Uterus (tissue), 4 donors: Measurements from ENCODE around the gene CDH3. TPM values are rescaled to one million over a fixed set of nuclear protein-coding genes. Genes with fewer than 3 reads are reported as not detected.

ENCODE experiments used
- DNase-seq, 2 donors: peaks; one replicate each; pipeline ENCODE4 v3.0.0-alpha.2; 2019 to 2020
- H3K27ac ChIP-seq, 2 donors: fragments of 200-600 bp; sonication (generic); 1 replicate in 1 of 2; 2 replicates in 1 of 2; pipeline ENCODE4 v1.5.1; 2016 to 2018
- H3K27me3 ChIP-seq, 2 donors: fragments of 200-600 bp; sonication (generic); one replicate each; pipeline ENCODE4 v1.5.1; 2018 to 2019; ENCODE audit warnings: control low read depth in 1 of 2
- H3K36me3 ChIP-seq, 2 donors: fragments of 200-600 bp; sonication (generic); one replicate each; pipeline ENCODE4 v1.5.1; 2019; ENCODE audit warnings: control low read depth in 1 of 2
- H3K4me1 ChIP-seq, 2 donors: fragments of 200-600 bp; sonication (generic); one replicate each; pipeline ENCODE4 v1.5.1; 2018 to 2019; ENCODE audit warnings: control low read depth in 1 of 2
- H3K4me3 ChIP-seq, 2 donors: fragments of 200-600 bp; sonication (generic); 1 replicate in 1 of 2; 2 replicates in 1 of 2; pipeline ENCODE4 v1.5.1; 2018 to 2019; ENCODE audit warnings: mild to moderate bottlenecking in 1 of 2
- H3K9me3 ChIP-seq, 2 donors: fragments of 200-600 bp; sonication (generic); one replicate each; pipeline ENCODE4 v1.5.1; 2019; ENCODE audit warnings: control low read depth in 1 of 2
- POLR2A ChIP-seq, 2 donors: fragments of 450-650 bp; IDR thresholded peaks; one replicate each; pipeline ENCODE4 v1.6.1; 2016; ENCODE audit warnings: antibody characterized with exemption in 2 of 2, mild to moderate bottlenecking in 1 of 2, moderate library complexity in 1 of 2
- intact Hi-C: fragments of 100-400 bp; cut with DNase I; formaldehyde crosslinking; loops from one replicate; pipeline ENCODE4 v1.15.1; 2023; ENCODE audit warnings: low total_unique reads
- total RNA-seq, 4 donors: library from RNA; depleted of rRNA in 3 of 4; stranded (reverse); fragments of >200 nt in 3 of 4; gene quantifications; one replicate each; pipeline versions ENCODE4 v1.1.0 to v1.2.4, GENCODE V29; 2014 to 2023
- TF ChIP-seq, protein P1 (sequence below), 4 experiments: fragments of 200-600 bp in 2 of 4; fragments of 450-650 bp in 2 of 4; sonication (generic) in 2 of 4; IDR thresholded peaks; one replicate each; pipeline ENCODE4 v1.5.1; 2016 to 2019; ENCODE audit warnings: antibody characterized with exemption in 4 of 4, mild to moderate bottlenecking in 2 of 4, moderate library complexity in 1 of 4
- donor health status: DM: yes; HTN: yes; CAD: no.

Gene CDH3
- total RNA-seq, 4 donors from 2014 or later, result 5.1 to 55.3 (median 18.9) TPM

DNA sequence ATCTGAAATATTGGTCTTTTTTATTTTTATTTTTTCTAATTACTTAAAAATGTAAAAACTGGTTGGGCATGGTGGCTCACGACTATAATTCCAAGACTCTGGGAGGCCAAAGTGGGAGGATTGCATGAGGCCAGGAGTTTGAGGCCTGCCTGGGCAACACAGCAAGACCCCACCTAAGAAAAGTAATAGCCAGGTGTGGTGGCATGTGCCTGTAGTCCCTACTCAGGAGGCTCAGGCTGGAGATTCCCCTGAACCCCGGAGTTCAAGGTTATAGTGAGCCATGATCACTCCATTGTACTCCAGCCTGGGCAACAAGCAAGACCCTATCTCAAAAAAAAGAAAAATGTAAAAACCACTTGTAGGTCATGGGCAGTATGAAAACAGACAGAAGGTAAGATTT is 36.8 kb upstream of the CDH3 start:
- H3K36me3 ChIP-seq, result no peaks in the 10 kb centered on the region
- no peaks in the 10 kb centered on the region for H3K27me3 ChIP-seq
- TF ChIP-seq, protein P1, sequence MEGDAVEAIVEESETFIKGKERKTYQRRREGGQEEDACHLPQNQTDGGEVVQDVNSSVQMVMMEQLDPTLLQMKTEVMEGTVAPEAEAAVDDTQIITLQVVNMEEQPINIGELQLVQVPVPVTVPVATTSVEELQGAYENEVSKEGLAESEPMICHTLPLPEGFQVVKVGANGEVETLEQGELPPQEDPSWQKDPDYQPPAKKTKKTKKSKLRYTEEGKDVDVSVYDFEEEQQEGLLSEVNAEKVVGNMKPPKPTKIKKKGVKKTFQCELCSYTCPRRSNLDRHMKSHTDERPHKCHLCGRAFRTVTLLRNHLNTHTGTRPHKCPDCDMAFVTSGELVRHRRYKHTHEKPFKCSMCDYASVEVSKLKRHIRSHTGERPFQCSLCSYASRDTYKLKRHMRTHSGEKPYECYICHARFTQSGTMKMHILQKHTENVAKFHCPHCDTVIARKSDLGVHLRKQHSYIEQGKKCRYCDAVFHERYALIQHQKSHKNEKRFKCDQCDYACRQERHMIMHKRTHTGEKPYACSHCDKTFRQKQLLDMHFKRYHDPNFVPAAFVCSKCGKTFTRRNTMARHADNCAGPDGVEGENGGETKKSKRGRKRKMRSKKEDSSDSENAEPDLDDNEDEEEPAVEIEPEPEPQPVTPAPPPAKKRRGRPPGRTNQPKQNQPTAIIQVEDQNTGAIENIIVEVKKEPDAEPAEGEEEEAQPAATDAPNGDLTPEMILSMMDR (IDR thresholded peaks at IDR 0.05), result no peak
- no peak for TF ChIP-seq POLR2A (IDR thresholded peaks at IDR 0.05)
- DNase-seq, result no peak
- intact Hi-C loops, result no loop called here
- H3K4me1 ChIP-seq, result no peaks in the 10 kb centered on the region
- no peaks in the 10 kb centered on the region for H3K9me3 ChIP-seq
- H3K4me3 ChIP-seq, result no peak overlapping the region
- no peak overlapping the region for H3K27ac ChIP-seq

DNA sequence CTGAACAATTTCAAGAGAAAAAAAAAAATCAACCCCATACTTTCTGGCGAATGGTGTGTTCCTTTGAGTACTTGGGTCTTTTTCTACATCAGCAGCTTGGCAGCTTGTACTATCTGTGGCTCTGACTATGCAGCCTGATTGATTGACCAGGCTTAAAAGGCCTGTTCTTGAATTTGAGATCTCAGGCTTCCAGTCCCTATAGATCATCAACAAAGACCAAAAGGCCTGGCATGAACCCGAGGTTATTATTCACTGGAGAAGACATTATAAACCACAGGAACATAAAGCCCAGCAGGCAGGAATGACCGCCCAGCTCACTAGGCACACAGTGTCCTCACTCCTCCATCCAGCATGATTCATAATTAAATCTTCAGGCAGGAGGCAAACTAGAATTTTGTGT is 32.1 kb upstream of the CDH3 start:
- H3K4me1 ChIP-seq, result no peaks in the 10 kb centered on the region
- TF ChIP-seq POLR2A (IDR thresholded peaks at IDR 0.05), result no peak
- TF ChIP-seq, protein P1 (IDR thresholded peaks at IDR 0.05), result no peak
- H3K27me3 ChIP-seq, result no peaks in the 10 kb centered on the region
- H3K9me3 ChIP-seq, result no peaks in the 10 kb centered on the region
- no peak overlapping the region for H3K27ac ChIP-seq
- H3K4me3 ChIP-seq, result no peak overlapping the region
- intact Hi-C loops, result no loop called here
- no peak for DNase-seq
- no peaks in the 10 kb centered on the region for H3K36me3 ChIP-seq

GRCh38 chr16:68617734-68618133 is 27.4 kb upstream of the CDH3 start:
- H3K36me3 ChIP-seq, result no peaks in the 10 kb centered on the region
- no peak for DNase-seq
- no peak overlapping the region for H3K27ac ChIP-seq
- no peaks in the 10 kb centered on the region for H3K27me3 ChIP-seq
- intact Hi-C loops, result no loop called here
- TF ChIP-seq, protein P1 (IDR thresholded peaks at IDR 0.05), result no peak
- no peak for TF ChIP-seq POLR2A (IDR thresholded peaks at IDR 0.05)
- no peaks in the 10 kb centered on the region for H3K4me1 ChIP-seq
- H3K4me3 ChIP-seq, result no peak overlapping the region
- H3K9me3 ChIP-seq, result no peaks in the 10 kb centered on the region

DNA sequence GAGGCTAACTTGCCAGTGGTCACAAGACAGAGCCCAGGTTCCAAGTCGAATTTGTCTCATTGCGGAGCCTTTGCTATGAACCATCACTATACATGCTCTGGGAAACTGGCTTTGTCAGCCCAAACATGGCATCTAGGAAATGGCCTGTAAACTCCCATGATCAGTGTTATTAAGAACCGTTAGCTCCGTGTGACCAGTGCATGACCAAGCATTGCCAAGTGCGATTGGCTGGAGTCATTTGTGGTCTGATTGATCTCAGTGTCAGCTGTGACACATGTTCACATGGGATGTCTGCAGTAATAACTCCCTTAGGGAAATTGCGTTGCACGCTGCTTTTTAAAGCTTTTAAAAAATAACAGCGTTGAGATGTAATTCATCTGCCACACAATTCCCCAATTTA is 18.6 kb upstream of the CDH3 start:
- H3K27ac ChIP-seq, result no peak overlapping the region
- H3K27me3 ChIP-seq, result no peaks in the 10 kb centered on the region
- TF ChIP-seq POLR2A (IDR thresholded peaks at IDR 0.05), result no peak
- TF ChIP-seq, protein P1 (IDR thresholded peaks at IDR 0.05), result no peak
- H3K4me3 ChIP-seq, result no peak overlapping the region
- no peaks in the 10 kb centered on the region for H3K4me1 ChIP-seq
- no peaks in the 10 kb centered on the region for H3K9me3 ChIP-seq
- H3K36me3 ChIP-seq, result no peaks in the 10 kb centered on the region
- intact Hi-C loops, result no loop called here
- no peak for DNase-seq

DNA sequence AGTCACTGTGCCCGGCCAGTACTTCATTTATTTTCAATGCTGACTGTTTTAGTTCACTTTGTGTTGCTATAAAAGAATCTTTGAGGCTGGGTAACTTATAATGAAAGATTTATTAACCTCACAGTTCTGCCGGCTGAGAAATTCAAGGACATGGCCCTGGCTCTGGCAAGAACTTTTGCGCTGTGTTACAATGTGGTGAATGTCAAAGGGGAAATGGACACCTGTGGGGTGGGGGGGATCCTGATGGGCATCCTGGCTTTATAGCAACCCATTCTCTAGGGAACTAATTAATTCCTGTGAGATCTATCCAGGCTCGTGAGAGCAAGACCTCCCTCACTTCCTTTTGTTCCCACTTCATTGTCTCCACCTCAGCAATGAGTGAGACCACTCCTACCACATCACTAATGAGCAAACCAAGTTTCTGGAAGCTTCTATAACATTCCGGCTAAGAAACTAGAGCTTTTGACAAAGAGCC is 17.1 kb upstream of the CDH3 start:
- Histone ChIP-seq H3K4me1 (no peaks in the 10 kb centered on the region), H3K36me3 (no peaks in the 10 kb centered on the region), H3K27me3 (no peaks in the 10 kb centered on the region), H3K9me3 (no peaks in the 10 kb centered on the region), H3K27ac (no peak overlapping the region), H3K4me3 (no peak overlapping the region)
- TF ChIP-seq, protein P1 (IDR thresholded peaks at IDR 0.05), result no peak
- TF ChIP-seq POLR2A (IDR thresholded peaks at IDR 0.05), result no peak
- no peak for DNase-seq
- intact Hi-C loops, result no loop called here
